Natural killer cell (primary cell): ENCODE measurements around the gene IL1A. TPM values are rescaled to one million over a fixed set of nuclear protein-coding genes. Genes with fewer than 3 reads are reported as not detected.

Experiments
- ATAC-seq, 3 donors: fragments of 150-1000 bp in 2 of 3; fragments of 200-7000 bp in 1 of 3; cut with Tn5 transposase; 1 replicate in 1 of 3; 2 replicates in 2 of 3; pipeline ENCODE4 v1.10.0; 2021; ENCODE audit warnings: mild to moderate bottlenecking in 2 of 3, moderate library complexity in 2 of 3
- DNase-seq, 2 donors: peaks; one replicate each; pipeline versions ENCODE4 v3.0.0 to v3.0.0-alpha.2; 2013 to 2021; ENCODE audit warnings: mixed read lengths in 1 of 2
- H3K27ac ChIP-seq: one replicate; pipeline ENCODE4 v1.5.1; 2013; ENCODE audit warnings: mild to moderate bottlenecking, low read length
- H3K27me3 ChIP-seq: one replicate; pipeline ENCODE4 v1.6.1; 2013; ENCODE audit warnings: low read length; ENCODE audit not compliant: control insufficient read depth, insufficient read depth
- H3K36me3 ChIP-seq: one replicate; pipeline ENCODE4 v1.6.1; 2013; ENCODE audit warnings: low read length; ENCODE audit not compliant: control insufficient read depth, insufficient read depth
- H3K4me1 ChIP-seq: one replicate; pipeline ENCODE4 v1.6.1; 2013; ENCODE audit warnings: low read length; ENCODE audit not compliant: control insufficient read depth, insufficient read depth
- H3K4me3 ChIP-seq: one replicate; pipeline ENCODE4 v1.5.1; 2013; ENCODE audit warnings: low read length
- H3K9me3 ChIP-seq: one replicate; pipeline ENCODE4 v1.6.1; 2013; ENCODE audit warnings: low read length; ENCODE audit not compliant: control insufficient read depth, insufficient read depth
- H3K27ac Mint-ChIP-seq, 2 donors: one replicate each; pipeline ENCODE4 v1.8.0; 2022; ENCODE audit warnings: mild to moderate bottlenecking in 2 of 2, mixed read lengths in 2 of 2, moderate library complexity in 1 of 2
- H3K27me3 Mint-ChIP-seq, 2 donors: one replicate each; pipeline ENCODE4 v1.8.0; 2022; ENCODE audit warnings: low read depth in 2 of 2, mixed read lengths in 2 of 2
- H3K36me3 Mint-ChIP-seq: one replicate; pipeline ENCODE4 v1.8.0; 2022; ENCODE audit warnings: mixed read lengths
- H3K4me1 Mint-ChIP-seq, 2 donors: one replicate each; pipeline ENCODE4 v1.8.0; 2022; ENCODE audit warnings: mixed read lengths in 2 of 2
- H3K4me3 Mint-ChIP-seq: one replicate; pipeline ENCODE4 v1.8.0; 2022; ENCODE audit warnings: mild to moderate bottlenecking, moderate library complexity, mixed read lengths
- H3K9me3 Mint-ChIP-seq, 2 donors: one replicate each; pipeline ENCODE4 v1.8.0; 2022; ENCODE audit warnings: mixed read lengths in 2 of 2
- CTCF ChIP-seq: fragments of 200-600 bp; IDR thresholded peaks from one replicate; pipeline ENCODE4 v1.8.0; 2022; ENCODE audit warnings: antibody characterized with exemption
- WGBS: methylation state at CpG from one replicate; pipeline ENCODE4 v1.1.7; 2013; ENCODE audit warnings: missing lambda C conversion rate; ENCODE audit not compliant: insufficient coverage; 5-methylcytosine and 5-hydroxymethylcytosine counted together
- intact Hi-C: fragments of 100-400 bp; cut with micrococcal nuclease; formaldehyde crosslinking; loops from one replicate; pipeline ENCODE4 v1.14.2; 2022
- total RNA-seq, 4 donors: library from RNA; stranded (reverse); fragments of 120-200 nt in 1 of 4; gene quantifications; one replicate each; pipeline versions ENCODE4 v1.2.3 to v1.2.4, GENCODE V29; 2013 to 2022

The IL1A gene
- total RNA-seq, 3 donors from 2014 or later (not counting 1 experiment from before 2014, with no cell fraction given), result 0.45 to 1.6 TPM; not detected in 1

- Histone ChIP-seq H3K9me3 (no peaks in the 10 kb centered on the region), H3K27ac (no peak overlapping the region), H3K4me1 (no peaks in the 10 kb centered on the region), H3K4me3 (no peak overlapping the region), H3K36me3 (no peaks in the 10 kb centered on the region), H3K27me3 (no peaks in the 10 kb centered on the region)
- no peaks in the 10 kb centered on the region for H3K36me3 Mint-ChIP-seq
- no peak overlapping the region for H3K4me3 Mint-ChIP-seq
- intact Hi-C loops, result no loop called here
- 85% methylated on average over 3 of the region's 5 CpGs for WGBS
- H3K27me3 Mint-ChIP-seq, result no peaks in the 10 kb centered on the region
- ATAC-seq (no peak), DNase-seq (no peak)
- no peaks in the 10 kb centered on the region for H3K9me3 Mint-ChIP-seq
- no peak for TF ChIP-seq CTCF
- peaks cover 8% of the 10 kb centered on the region in 2 donors for H3K4me1 Mint-ChIP-seq
- H3K27ac Mint-ChIP-seq, result no peak overlapping the region
Measured at GRCh38 chr2:112803691-112804521, 19.6 kb upstream of the IL1A start.

GRCh38 chr2:112800881-112801583 is 16.7 kb upstream of the IL1A start:
- Histone ChIP-seq H3K27me3 (no peaks in the 10 kb centered on the region), H3K27ac (no peak overlapping the region), H3K9me3 (no peaks in the 10 kb centered on the region), H3K36me3 (no peaks in the 10 kb centered on the region), H3K4me1 (no peaks in the 10 kb centered on the region), H3K4me3 (no peak overlapping the region)
- TF ChIP-seq CTCF, result no peak
- Mint-ChIP-seq H3K27ac (no peak overlapping the region), H3K27me3 (no peaks in the 10 kb centered on the region), H3K4me3 (no peak overlapping the region), H3K4me1 (peaks cover 8 to 10% of the 10 kb centered on the region in 2 donors), H3K9me3 (no peaks in the 10 kb centered on the region), H3K36me3 (no peaks in the 10 kb centered on the region)
- intact Hi-C loops, result no loop called here
- no peak for ATAC-seq
- no peak for DNase-seq
- 92% methylated on average over 4 of the region's 4 CpGs for WGBS

- Mint-ChIP-seq H3K27ac (peak overlapping the region in 1 of 2 donors; percentile 23), H3K4me1 (peaks cover 11 to 20% of the 10 kb centered on the region in 2 donors), H3K36me3 (no peaks in the 10 kb centered on the region), H3K4me3 (no peak overlapping the region), H3K27me3 (no peaks in the 10 kb centered on the region), H3K9me3 (no peaks in the 10 kb centered on the region)
- WGBS, result 64% methylated on average over 8 of the region's 8 CpGs
- no peaks in the 10 kb centered on the region for H3K9me3 ChIP-seq
- H3K27me3 ChIP-seq, result no peaks in the 10 kb centered on the region
- ATAC-seq (peak in 1 of 3 donors; percentile 61), DNase-seq (no peak)
- H3K27ac ChIP-seq, result no peak overlapping the region
- no peaks in the 10 kb centered on the region for H3K4me1 ChIP-seq
- no peaks in the 10 kb centered on the region for H3K36me3 ChIP-seq
- intact Hi-C loops, result no loop called here
- no peak for TF ChIP-seq CTCF
- H3K4me3 ChIP-seq, result no peak overlapping the region
Measured at GRCh38 chr2:112798979-112799975, 15.0 kb upstream of the IL1A start.
